Activated CD4-positive, alpha-beta T cell treated with anti-CD3 and anti-CD28 coated beads, Interleukin-2, amount 10 ng/mL, durations not matched to agents 7 days and 5 days (primary cell): ENCODE measurements around the gene TRIM28. TPM values are rescaled to one million over a fixed set of nuclear protein-coding genes. Genes with fewer than 3 reads are reported as not detected.

Experiments
- CTCF ChIA-PET: fragments of 350-600 bp; sonication (Branson Sonifier 250); formaldehyde crosslinking; loops from one replicate; lab custom pipeline; 2021; ENCODE audit warnings: antibody characterized with exemption; lab: Charles Lee
- POLR2A ChIA-PET: fragments of 350-600 bp; sonication (Branson Sonifier 250); formaldehyde crosslinking; loops from one replicate; lab custom pipeline; 2021; ENCODE audit warnings: antibody characterized with exemption; lab: Charles Lee
- DNase-seq: peaks from one replicate; pipeline ENCODE4 v3.0.0-alpha.2; 2020
- H3K27ac Mint-ChIP-seq: one replicate; pipeline ENCODE4 v1.8.0; 2021; ENCODE audit warnings: mild to moderate bottlenecking, moderate library complexity, mixed read lengths
- H3K27me3 Mint-ChIP-seq: one replicate; pipeline ENCODE4 v1.8.0; 2021; ENCODE audit warnings: mixed read lengths
- H3K36me3 Mint-ChIP-seq: one replicate; pipeline ENCODE4 v1.8.0; 2021; ENCODE audit warnings: low read depth, mixed read lengths
- H3K4me1 Mint-ChIP-seq: one replicate; pipeline ENCODE4 v1.8.0; 2021; ENCODE audit warnings: mixed read lengths
- H3K4me3 Mint-ChIP-seq: one replicate; pipeline ENCODE4 v1.8.0; 2021; ENCODE audit warnings: mild to moderate bottlenecking, moderate library complexity, mixed read lengths
- H3K9me3 Mint-ChIP-seq: one replicate; pipeline ENCODE4 v1.8.0; 2021; ENCODE audit warnings: mixed read lengths
- total RNA-seq, 2 experiments: library from RNA; stranded (reverse); gene quantifications; one replicate each; pipeline ENCODE4 v1.2.3, GENCODE V29; 2021

The TRIM28 gene
- total RNA-seq, 2 experiments from 2014 or later = 457 to 560 TPM

DNA sequence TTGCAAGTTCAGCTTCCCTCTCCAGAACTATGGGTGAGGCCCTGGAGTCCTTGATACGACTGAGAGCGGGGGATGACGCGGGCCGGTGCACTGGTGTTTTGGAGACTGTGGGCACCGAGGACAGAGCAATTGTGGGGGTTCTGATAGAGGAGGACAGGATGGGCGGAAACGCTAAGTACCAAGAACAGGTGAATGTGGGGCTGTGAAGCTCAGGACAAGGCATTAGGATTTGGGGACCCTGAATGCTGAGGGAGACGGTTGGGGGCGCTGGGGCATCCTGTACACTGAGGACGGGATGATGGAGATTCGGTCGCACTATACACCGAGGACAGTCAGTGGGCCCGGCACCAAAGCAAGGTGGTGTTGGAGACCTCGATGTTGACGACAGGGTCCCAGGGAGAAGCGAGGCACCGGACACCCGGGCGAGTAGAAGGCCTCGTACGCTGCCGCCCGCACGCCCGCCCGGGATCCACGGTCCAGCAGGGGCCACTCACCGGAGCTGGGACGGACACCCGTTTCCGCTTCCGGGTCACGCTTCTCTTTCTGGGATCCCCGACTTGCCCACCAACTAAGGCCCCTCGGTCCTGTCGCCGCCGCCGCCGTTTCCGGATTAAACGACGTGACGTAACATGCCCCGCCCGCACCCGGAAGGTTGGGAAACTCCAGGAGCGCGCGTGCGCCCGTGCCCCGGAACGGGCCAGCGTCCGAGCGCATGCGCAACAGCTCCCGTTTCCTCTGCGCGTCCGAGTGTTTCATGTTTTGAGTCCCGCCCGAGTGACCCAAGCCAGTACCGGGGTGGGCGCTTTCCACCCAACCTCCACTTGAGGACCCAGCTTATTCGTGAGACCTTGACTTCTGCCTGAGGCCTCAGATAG is 10.9 kb downstream of the TRIM28 start, which contains the start of gene CHMP2A:
Gene CHMP2A, minus strand, starts transcription at position 612 of the 875 bp plus-strand sequence. CDS start 893 bp downstream, outside the sequence.
- Mint-ChIP-seq H3K36me3 (peaks cover 63% of the 10 kb centered on the region), H3K27ac (peak within 1 kb of the TSS; percentile 94), H3K27me3 (no peaks in the 10 kb centered on the region), H3K4me3 (peak within 1 kb of the TSS; percentile 90), H3K9me3 (no peaks in the 10 kb centered on the region), H3K4me1 (peaks cover 53% of the 10 kb centered on the region)
- ChIA-PET CTCF (interaction anchor here (1.0 to 3.3 kb wide), 7 partner anchors 11 to 335 kb away, joined by 3 to 25 read pairs (median 3); partner anchors contain the start of genes MZF1, TRIM28 and ZBTB45), POLR2A (interaction anchor here (1.0 to 2.3 kb wide), 4 partner anchors 11 to 128 kb away, joined by 3 to 9 read pairs (median 6); partner anchors contain the start of genes TRIM28 and ZBTB45)
- DNase-seq = peak; percentile 98

DNA sequence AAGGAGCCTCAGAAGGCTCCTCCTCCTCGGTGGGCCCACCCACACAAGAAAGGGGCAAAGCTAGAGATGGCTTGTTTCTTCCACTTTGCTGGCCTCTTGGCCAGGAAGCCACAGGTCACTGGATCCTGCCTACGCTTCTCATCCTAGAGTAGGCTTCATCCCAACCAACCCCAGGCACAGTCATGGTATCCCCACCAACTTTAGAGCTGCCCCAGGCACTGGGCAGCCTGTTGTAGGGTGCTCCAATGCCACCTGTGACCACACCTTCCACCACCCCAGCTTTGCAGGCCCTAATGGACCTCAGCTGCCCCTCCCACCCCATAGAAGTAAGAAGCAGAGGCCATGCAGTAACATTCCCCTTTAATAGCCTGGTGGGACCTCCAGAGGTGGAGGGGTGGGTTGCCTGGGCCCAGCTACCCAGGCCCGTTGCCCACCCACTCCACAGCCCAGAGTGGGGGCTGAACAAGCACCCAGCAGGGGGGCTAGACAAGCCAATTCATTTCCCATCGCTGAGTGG is 11.6 kb downstream of the TRIM28 start:
- H3K4me3 Mint-ChIP-seq = peak overlapping the region; percentile 90
- no peaks in the 10 kb centered on the region for H3K27me3 Mint-ChIP-seq
- H3K27ac Mint-ChIP-seq = peak overlapping the region; percentile 94
- peaks cover 58% of the 10 kb centered on the region for H3K4me1 Mint-ChIP-seq
- no peak for DNase-seq
- no peaks in the 10 kb centered on the region for H3K9me3 Mint-ChIP-seq
- POLR2A ChIA-PET = interaction anchor here (1.0 to 2.3 kb wide), 3 partner anchors 11 to 129 kb away, joined by 3 to 9 read pairs (median 6); partner anchors contain the start of genes TRIM28 and ZBTB45
- CTCF ChIA-PET = interaction anchor here (1.0 to 3.3 kb wide), 6 partner anchors 11 to 336 kb away, joined by 3 to 25 read pairs (median 4); partner anchors contain the start of genes MZF1, TRIM28 and ZBTB45
- H3K36me3 Mint-ChIP-seq = peaks cover 58% of the 10 kb centered on the region

DNA sequence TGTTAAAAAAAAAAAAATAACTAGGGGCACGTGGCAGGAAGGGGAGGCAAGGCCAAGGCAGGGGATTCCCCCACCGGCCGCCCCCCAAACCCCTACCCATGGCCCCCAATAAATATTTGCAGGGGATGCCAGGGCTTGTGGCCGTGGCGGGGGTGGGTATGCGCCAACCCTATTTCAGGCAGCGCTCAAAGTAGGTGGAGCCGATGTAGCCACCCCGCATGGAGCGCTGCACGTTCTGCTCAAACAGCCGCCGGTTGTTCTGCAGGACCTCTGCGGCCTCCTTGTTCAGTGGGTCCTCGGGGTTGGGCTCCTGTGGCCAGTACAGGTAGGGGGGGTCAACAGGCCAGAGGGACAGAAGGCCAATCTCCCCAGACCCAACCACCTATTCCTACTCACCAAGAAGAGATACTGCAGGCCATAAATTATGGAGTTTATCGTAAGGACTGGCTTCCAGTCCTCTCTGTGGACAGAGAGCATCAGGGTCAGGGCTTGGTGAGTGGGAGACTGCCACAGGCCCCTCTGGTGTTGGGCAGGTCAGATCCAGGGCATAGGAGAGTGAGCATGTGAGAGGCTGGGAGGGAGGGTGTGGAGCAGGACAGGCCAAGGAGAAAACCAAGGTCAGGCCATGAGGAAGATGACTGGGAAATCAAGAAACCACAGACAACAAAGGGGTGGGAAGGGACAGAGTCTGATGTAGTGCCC is 12.2 kb downstream of the TRIM28 start:
- Mint-ChIP-seq H3K36me3 (peaks cover 52% of the 10 kb centered on the region), H3K27me3 (no peaks in the 10 kb centered on the region), H3K27ac (peak overlapping the region; percentile 94), H3K9me3 (no peaks in the 10 kb centered on the region), H3K4me3 (peak overlapping the region; percentile 90), H3K4me1 (peaks cover 62% of the 10 kb centered on the region)
- no peak for DNase-seq
- CTCF ChIA-PET = interaction anchor here (3.3 kb wide), 1 partner anchor 36 kb away, joined by 25 read pairs; the partner anchor contains the start of gene ZBTB45
- POLR2A ChIA-PET = interaction anchor here (2.3 kb wide), 1 partner anchor 12 kb away, joined by 9 read pairs; the partner anchor contains the start of gene TRIM28

DNA sequence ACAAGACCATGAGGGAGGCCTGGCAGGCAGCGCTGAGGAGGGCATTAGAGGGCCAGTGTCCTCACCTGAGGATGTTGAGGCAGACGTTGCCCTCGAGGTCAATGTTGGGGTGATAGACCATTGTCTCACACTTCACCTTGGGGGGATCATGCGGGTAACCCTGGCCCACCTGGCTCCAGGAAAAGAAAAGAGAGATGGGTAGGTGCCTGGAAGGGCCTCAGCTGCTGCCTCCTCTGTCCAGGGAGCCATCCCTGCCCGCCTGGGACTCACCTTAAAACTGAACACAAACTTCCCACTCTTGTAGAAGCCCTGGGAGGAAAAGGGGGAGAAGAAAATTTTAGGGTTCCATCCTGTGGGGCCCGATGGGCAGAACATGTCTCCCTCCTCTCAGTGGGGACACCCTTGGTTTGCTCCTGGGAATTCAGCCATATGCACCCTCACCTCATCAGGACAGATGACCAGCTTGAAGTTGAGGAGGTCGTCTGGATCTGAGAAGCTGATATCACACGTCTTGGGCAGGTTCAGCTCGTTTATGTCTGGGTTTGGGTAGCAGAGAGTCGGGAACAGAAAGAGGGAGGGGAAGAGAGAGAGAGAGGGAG is 12.9 kb downstream of the TRIM28 start:
- Mint-ChIP-seq H3K9me3 (no peaks in the 10 kb centered on the region), H3K4me1 (peaks cover 69% of the 10 kb centered on the region), H3K4me3 (peak overlapping the region; percentile 90), H3K27me3 (no peaks in the 10 kb centered on the region), H3K27ac (peak overlapping the region; percentile 94), H3K36me3 (peaks cover 56% of the 10 kb centered on the region)
- no peak for DNase-seq
- POLR2A ChIA-PET = no interaction called here
- CTCF ChIA-PET = interaction anchor here (0.8 to 1.2 kb wide), 2 partner anchors 9 to 11 kb away, joined by 3 read pairs; no protein-coding TSS in a partner anchor

DNA sequence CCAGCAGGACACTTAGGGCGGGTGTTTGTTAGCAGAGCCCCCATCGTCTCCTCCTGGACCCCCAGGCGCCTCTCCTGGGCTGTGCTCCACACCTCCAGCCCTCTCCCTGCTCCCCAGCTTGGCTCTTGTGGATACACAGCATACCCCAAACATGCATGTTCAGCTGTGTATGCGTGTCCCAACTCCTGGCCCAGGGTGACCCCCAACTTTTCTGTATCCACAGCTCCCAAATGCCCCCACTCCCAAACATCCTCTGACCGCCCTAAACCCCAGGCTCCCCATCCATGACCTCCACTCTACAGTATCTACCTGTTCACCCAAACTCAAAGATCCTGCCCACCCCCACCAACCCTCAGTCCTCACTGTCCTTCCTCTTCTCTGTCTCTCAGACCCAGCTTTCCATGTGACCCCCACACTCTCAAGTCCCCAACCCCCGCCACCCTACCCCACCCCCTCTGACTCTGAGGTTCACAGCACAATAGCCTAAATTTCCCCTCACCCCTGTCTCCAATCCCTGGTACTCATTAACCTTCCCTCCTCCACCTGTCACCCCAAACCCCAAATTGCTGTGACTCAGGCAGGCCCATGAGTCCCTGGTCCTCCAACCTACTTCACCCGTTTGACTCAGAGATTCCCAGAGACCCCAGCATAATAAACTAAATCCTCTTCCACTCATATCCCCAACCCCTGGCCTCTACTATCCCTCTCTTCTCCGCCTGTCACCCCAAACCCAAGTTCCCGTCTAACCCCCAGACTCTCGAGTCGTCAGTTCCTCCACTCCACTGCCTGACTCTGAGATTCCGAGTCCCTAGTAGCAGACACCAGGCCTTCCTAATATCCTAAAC is 13.6 kb downstream of the TRIM28 start:
- Mint-ChIP-seq H3K4me1 (peaks cover 73% of the 10 kb centered on the region), H3K9me3 (no peaks in the 10 kb centered on the region), H3K4me3 (peak overlapping the region; percentile 90), H3K36me3 (peaks cover 49% of the 10 kb centered on the region), H3K27me3 (no peaks in the 10 kb centered on the region), H3K27ac (peak overlapping the region; percentile 97)
- ChIA-PET POLR2A (no interaction called here), CTCF (interaction anchor here (0.8 to 1.2 kb wide), 2 partner anchors 10 to 12 kb away, joined by 3 read pairs; no protein-coding TSS in a partner anchor)
- DNase-seq = no peak

DNA sequence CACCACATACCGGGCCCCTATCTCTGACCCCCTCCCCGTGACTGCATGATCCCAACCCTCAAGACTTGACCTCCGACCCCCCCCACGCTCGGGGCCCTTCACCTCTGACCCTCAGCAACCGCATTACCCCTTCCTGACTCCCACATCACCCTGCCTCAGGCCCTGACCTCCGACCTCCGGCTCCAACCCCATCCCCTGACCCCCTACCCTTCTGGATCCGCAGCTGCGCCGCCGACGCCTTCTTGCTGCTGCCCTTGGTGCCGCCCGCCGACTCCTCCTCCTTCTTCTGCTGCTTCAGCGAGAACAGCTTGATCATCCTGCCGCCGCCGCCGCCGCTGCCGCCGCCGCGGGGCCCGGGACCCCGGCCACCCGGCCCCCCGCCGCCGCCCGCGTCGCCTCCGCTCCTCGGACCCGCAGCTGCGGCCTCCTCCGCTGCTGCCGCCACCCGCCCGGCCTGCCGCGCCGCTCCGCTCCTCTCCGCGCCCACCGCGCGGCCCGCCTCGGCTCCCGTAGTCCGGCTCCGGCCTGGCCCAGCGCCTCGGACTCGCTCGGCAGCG is 14.3 kb downstream of the TRIM28 start, which contains the start of gene UBE2M:
Gene UBE2M, minus strand, starts transcription at position 546 of the 557 bp plus-strand sequence. Its CDS starts 230 bp downstream, at position 316.
- Mint-ChIP-seq H3K27ac (peak within 1 kb of the TSS; percentile 99), H3K27me3 (no peaks in the 10 kb centered on the region), H3K4me3 (peak within 1 kb of the TSS; percentile 90), H3K9me3 (no peaks in the 10 kb centered on the region), H3K4me1 (peaks cover 69% of the 10 kb centered on the region), H3K36me3 (peaks cover 44% of the 10 kb centered on the region)
- POLR2A ChIA-PET = no interaction called here
- CTCF ChIA-PET = interaction anchor here (1.1 to 1.7 kb wide), 2 partner anchors 11 to 38 kb away, joined by 3 to 5 read pairs; partner anchors contain the start of gene ZBTB45
- peak; percentile 69 for DNase-seq

DNA sequence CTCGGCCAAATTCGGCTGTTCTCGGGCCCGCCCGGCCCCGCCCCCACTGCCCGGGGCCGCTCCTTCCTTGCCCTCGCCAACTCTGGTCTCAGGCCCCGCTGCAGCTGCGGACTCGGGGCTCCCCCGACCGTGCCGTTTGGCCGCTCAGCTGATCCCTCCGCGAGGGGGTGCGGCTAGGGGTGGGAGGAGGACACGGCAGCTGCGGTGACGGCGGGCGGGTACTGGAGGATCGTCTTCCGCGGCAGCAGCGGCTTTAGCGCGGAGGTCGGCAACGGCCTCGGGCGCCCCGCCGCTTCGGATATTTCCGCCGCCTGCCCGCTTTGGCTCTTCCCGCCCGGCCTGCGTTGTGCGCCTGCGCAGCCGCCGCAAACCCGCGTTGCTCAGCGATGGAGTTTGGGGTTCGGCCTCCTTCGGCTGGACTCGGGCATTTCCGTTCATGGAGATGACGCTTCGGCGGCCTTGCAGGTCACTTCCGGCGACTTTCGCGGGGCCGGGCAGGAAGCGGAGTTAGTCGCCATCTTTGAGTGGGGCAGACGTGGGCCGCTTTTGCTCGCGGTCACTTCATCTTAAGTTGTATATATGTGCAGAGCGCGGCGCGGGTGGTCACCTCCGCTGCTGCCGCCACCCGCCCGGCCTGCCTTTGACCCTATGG is 14.9 kb downstream of the TRIM28 start:
- H3K27ac Mint-ChIP-seq = peak overlapping the region; percentile 99
- no peaks in the 10 kb centered on the region for H3K27me3 Mint-ChIP-seq
- POLR2A ChIA-PET = interaction anchor here (1.0 kb wide), 1 partner anchor 13 kb away, joined by 7 read pairs; no protein-coding TSS in a partner anchor
- peak; percentile 100 for DNase-seq
- CTCF ChIA-PET = interaction anchor here (1.1 to 1.7 kb wide), 3 partner anchors 11 to 38 kb away, joined by 3 to 5 read pairs (median 4); partner anchors contain the start of gene ZBTB45
- peak overlapping the region; percentile 90 for H3K4me3 Mint-ChIP-seq
- peaks cover 45% of the 10 kb centered on the region for H3K36me3 Mint-ChIP-seq
- H3K4me1 Mint-ChIP-seq = peaks cover 72% of the 10 kb centered on the region
- no peaks in the 10 kb centered on the region for H3K9me3 Mint-ChIP-seq

DNA sequence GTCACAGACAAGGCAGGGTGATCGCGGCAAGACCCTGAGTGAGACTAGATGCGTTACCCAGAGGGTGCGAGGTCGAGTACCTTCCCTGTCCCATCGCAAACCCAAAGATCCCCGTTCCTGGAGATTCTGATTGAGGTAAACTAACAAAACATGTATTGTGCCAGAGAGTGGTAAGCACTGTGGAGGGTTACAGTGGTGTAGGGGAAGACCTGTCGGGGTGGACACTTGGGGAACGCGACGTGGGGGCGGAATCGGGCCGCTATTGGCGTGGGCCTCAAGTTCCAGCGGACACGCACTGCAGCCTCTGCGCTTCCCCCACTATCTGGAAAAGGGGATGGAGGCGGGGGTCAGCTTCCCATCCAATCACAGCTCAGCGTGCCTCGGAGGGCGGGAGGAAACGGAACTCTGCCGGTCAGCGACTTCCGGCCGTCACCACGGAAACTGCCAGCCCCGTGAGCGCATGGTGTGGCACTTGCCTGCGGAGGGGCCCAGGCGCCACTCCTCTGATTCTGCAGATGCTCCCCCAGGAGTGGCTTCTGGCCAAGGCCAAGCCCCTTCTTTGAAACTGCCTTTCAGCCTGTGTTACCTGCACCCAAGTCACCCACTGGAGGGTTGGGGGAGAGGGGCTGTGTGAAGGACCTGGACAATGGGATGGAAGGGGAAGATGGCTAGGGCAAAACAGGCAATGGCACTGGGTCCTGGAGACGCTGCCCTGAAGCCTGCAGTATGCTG is 15.6 kb downstream of the TRIM28 start:
- Mint-ChIP-seq H3K27ac (peak overlapping the region; percentile 99), H3K36me3 (peaks cover 46% of the 10 kb centered on the region)

DNA sequence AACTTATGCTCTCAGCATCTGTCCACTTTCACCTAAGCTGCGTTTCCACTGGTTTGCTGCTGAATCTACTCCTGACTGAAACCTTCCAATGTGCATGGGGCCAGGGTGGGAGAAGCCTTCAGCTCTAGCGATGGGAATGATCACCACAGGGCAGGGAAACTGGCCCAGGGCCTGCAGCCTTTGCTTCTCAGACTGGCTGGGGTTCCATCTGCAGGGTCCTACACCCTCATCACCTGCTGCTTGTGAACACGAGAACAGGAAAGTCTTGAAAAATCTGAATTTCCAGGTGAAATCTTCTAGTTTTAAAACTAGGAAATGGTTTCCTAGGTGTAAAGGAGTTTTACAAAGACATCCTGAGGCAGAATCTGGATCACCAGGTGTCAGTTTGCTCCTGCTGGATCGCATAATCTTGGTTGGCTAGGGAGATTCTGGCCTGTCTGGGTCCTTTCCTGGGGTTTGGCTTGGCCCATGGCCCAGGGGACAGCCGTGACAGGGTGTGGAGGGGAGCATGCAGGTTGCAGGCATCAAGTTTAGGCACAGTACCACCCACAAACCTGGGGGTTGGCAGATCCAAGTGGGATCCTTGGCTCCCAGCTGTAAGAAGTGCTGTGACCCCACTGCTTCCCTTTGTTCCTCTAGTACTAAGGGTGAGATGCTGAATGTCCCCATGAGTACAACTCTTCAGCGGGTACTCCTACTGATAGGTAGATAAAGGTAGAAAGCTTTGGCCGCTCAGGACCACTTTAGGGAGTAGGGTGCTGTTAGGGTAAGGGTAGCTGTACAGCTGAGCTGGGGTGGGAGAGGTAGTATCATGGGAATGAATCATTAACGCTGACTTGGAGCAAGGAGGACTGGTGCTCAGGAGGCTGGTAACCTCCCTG is 16.4 kb downstream of the TRIM28 start:
- ChIA-PET CTCF (interaction anchor here (0.8 to 1.7 kb wide), 4 partner anchors 9 to 46 kb away, joined by 3 to 5 read pairs (median 4); partner anchors contain the start of gene ZBTB45), POLR2A (interaction anchor here (1.0 to 1.5 kb wide), 2 partner anchors 12 to 16 kb away, joined by 3 to 7 read pairs; no protein-coding TSS in a partner anchor)
- Mint-ChIP-seq H3K9me3 (no peaks in the 10 kb centered on the region), H3K36me3 (peaks cover 42% of the 10 kb centered on the region), H3K27me3 (no peaks in the 10 kb centered on the region), H3K4me3 (peak overlapping the region; percentile 90), H3K4me1 (peaks cover 70% of the 10 kb centered on the region), H3K27ac (peak overlapping the region; percentile 99)
- no peak for DNase-seq

More for the DNA sequence above, 15.6 kb downstream of the TRIM28 start:
- peak; percentile 82 for DNase-seq
- peak overlapping the region; percentile 90 for H3K4me3 Mint-ChIP-seq
- ChIA-PET CTCF (interaction anchor here (1.5 to 1.7 kb wide), 2 partner anchors 12 to 39 kb away, joined by 4 to 5 read pairs; partner anchors contain the start of gene ZBTB45), POLR2A (interaction anchor here (1.0 to 1.5 kb wide), 2 partner anchors 12 to 17 kb away, joined by 3 to 7 read pairs; no protein-coding TSS in a partner anchor)
- H3K4me1 Mint-ChIP-seq = peaks cover 74% of the 10 kb centered on the region
- no peaks in the 10 kb centered on the region for H3K27me3 Mint-ChIP-seq
- H3K9me3 Mint-ChIP-seq = no peaks in the 10 kb centered on the region
